K562 (cell line): ENCODE measurements around the gene ACAD10. TPM values are rescaled to one million over a fixed set of nuclear protein-coding genes. Genes with fewer than 3 reads are reported as not detected.

Experiments
- ATAC-seq: fragments of 200-7000 bp; cut with Tn5 transposase; 3 replicates; pipeline ENCODE4 v1.9.1; 2020; ENCODE audit warnings: moderate library complexity
- BruUV-seq: library from RNA; stranded (reverse); fragments of 400-500 nt; replicated peaks from 2 replicates; lab custom pipeline; 2021; lab: Mats Ljungman, UMichigan
- CTCF ChIA-PET: fragments of 300-600 bp; formaldehyde crosslinking; extraction: SDS; loops from one replicate; lab custom pipeline; 2021; ENCODE audit warnings: low intra/inter-chr PET ratio; lab: Yijun Ruan, JAX
- POLR2A ChIA-PET: fragments of 300-600, 350-650 bp; sonication (Branson Sonifier 250); formaldehyde crosslinking; extraction: SDS; loops from one replicate; lab custom pipeline; 2021; ENCODE audit warnings: antibody characterized with exemption, inconsistent platforms; lab: Yijun Ruan, JAX
- DNase-seq, 4 experiments: peaks; one replicate each; pipeline versions ENCODE4 v3.0.0 to v3.0.0-alpha.2; 2011 to 2018; ENCODE audit warnings: low spot score in 3 of 4, mixed read lengths in 3 of 4; ENCODE audit errors: extremely low read depth in 1 of 4
- FAIRE-seq: peaks from 2 replicates; lab custom pipeline; 2011; peaks lifted over from hg19 to GRCh38; lab: Jason Lieb, UNC
- H2AFZ ChIP-seq: 2 replicates; pipeline ENCODE4 v1.6.0; 2011; ENCODE audit warnings: low read depth, low read length, control low read depth, inconsistent platforms
- H3K27ac ChIP-seq: fragments of 200-600 bp; 3 replicates; pipeline ENCODE4 v1.8.0; 2011; ENCODE audit warnings: low read depth, mild to moderate bottlenecking, control low read depth, inconsistent platforms, low read length, moderate library complexity, mixed read lengths; ENCODE audit errors: extremely low read depth
- H3K27me3 ChIP-seq, 2 experiments: fragments of 300-600 bp in 1 of 2; 2 replicates in 1 of 2; 3 replicates in 1 of 2; pipeline versions ENCODE4 v1.6.0 to v1.8.0; 2011; ENCODE audit warnings: inconsistent platforms in 2 of 2, low read length in 2 of 2, mild to moderate bottlenecking in 1 of 2, mixed read lengths in 1 of 2, moderate library complexity in 1 of 2; ENCODE audit not compliant: control insufficient read depth in 2 of 2, insufficient read depth in 2 of 2
- H3K36me3 ChIP-seq: fragments of 300-600 bp; 3 replicates; pipeline ENCODE4 v1.8.0; 2011; ENCODE audit warnings: mild to moderate bottlenecking, low read length, inconsistent platforms; ENCODE audit not compliant: control insufficient read depth, insufficient read depth
- H3K4me1 ChIP-seq, 2 experiments: fragments of 200-600 bp in 1 of 2; replicated peaks in 1 of 2; 2 replicates in 1 of 2; 3 replicates in 1 of 2; pipeline versions ENCODE4 v1.5.1 to v1.8.0; 2011; ENCODE audit warnings: inconsistent platforms in 2 of 2, low read length in 2 of 2, mild to moderate bottlenecking in 1 of 2, mixed read lengths in 1 of 2, moderate library complexity in 1 of 2; ENCODE audit not compliant: control insufficient read depth in 2 of 2, insufficient read depth in 2 of 2
- H3K4me2 ChIP-seq: 2 replicates; pipeline ENCODE4 v1.6.1; 2011; ENCODE audit warnings: low read length, control low read depth, inconsistent platforms, mixed read lengths; ENCODE audit not compliant: insufficient read depth
- H3K4me3 ChIP-seq: fragments of 200-600 bp; sonication (generic), shearing (Covaris generic); 2 replicates; pipeline ENCODE4 v1.5.1; 2016; ENCODE audit warnings: control low read depth, inconsistent platforms
- H3K79me2 ChIP-seq: fragments of 200-600 bp; 3 replicates; pipeline ENCODE4 v1.8.0; 2011; ENCODE audit warnings: low read length, inconsistent platforms; ENCODE audit not compliant: control insufficient read depth, insufficient read depth
- H3K9ac ChIP-seq, 2 experiments: 2 replicates each; pipeline versions ENCODE4 v1.6.0 to v1.6.1; 2011; ENCODE audit warnings: low read depth in 2 of 2, low read length in 2 of 2, control low read depth in 1 of 2, inconsistent platforms in 1 of 2, mild to moderate bottlenecking in 1 of 2, mixed read lengths in 1 of 2; ENCODE audit not compliant: insufficient read depth in 1 of 2
- H3K9me1 ChIP-seq: one replicate; pipeline ENCODE4 v1.6.0; 2011; ENCODE audit warnings: inconsistent platforms, mild to moderate bottlenecking, low read length, moderate library complexity; ENCODE audit not compliant: control insufficient read depth, insufficient read depth
- H3K9me3 ChIP-seq: replicated peaks from 2 replicates; pipeline ENCODE4 v1.5.1; 2011; ENCODE audit warnings: low read depth, low read length, inconsistent platforms; ENCODE audit not compliant: control insufficient read depth, insufficient read depth
- H4K20me1 ChIP-seq: replicated peaks from 2 replicates; pipeline ENCODE4 v1.6.1; 2011; ENCODE audit warnings: low read length, inconsistent platforms, mixed read lengths; ENCODE audit not compliant: control insufficient read depth, insufficient read depth
- ELK3 ChIP-seq: fragments of 450-650 bp; formaldehyde crosslinking; IDR thresholded peaks from 2 replicates; pipeline ENCODE4 v1.4.0; 2020; ENCODE audit warnings: mild to moderate bottlenecking
- ETV1 ChIP-seq: fragments of 450-650 bp; conservative IDR thresholded peaks from 2 replicates; pipeline ENCODE4 v1.6.1; 2016; ENCODE audit warnings: missing genetic modification characterization, control low read depth, low read depth, missing compliant biosample characterization
- FIP1L1 ChIP-seq: fragments of 200-400 bp; formaldehyde crosslinking; IDR thresholded peaks from 2 replicates; pipeline ENCODE4 v1.6.1; 2018; ENCODE audit warnings: mild to moderate bottlenecking, low read depth, low read length; ENCODE audit not compliant: poor library complexity, severe bottlenecking
- GATA2 ChIP-seq: sonication (generic); formaldehyde crosslinking; IDR thresholded peaks from 2 replicates; pipeline ENCODE4 v1.4.0; 2020; ENCODE audit warnings: mild to moderate bottlenecking, missing genetic modification reagents
- HMG20B ChIP-seq: fragments of 250-450 bp; sonication (Bioruptor Pico); IDR thresholded peaks from 2 replicates; pipeline ENCODE4 v1.5.0; 2021; ENCODE audit warnings: mild to moderate bottlenecking
- ILK ChIP-seq: fragments of 450-650 bp; IDR thresholded peaks from 2 replicates; pipeline ENCODE4 v1.6.1; 2016; ENCODE audit warnings: missing genetic modification characterization, low read depth, mild to moderate bottlenecking, missing compliant biosample characterization, moderate library complexity, borderline replicate concordance
- KDM5B ChIP-seq: fragments of 200-600 bp; sonication (generic); IDR thresholded peaks from 2 replicates; pipeline ENCODE4 v1.6.1; 2012; ENCODE audit warnings: low read depth, mild to moderate bottlenecking, moderate library complexity, low read length, control low read depth, inconsistent platforms; ENCODE audit not compliant: insufficient replicate concordance
- LCOR ChIP-seq: sonication (generic); formaldehyde crosslinking; IDR thresholded peaks from 2 replicates; pipeline ENCODE4 v1.8.0; 2022; ENCODE audit warnings: mild to moderate bottlenecking, missing genetic modification reagents
- PKNOX1 ChIP-seq: fragments of 450-650 bp; IDR thresholded peaks from 2 replicates; pipeline ENCODE4 v1.6.1; 2016
- PTBP1 ChIP-seq: fragments of 200-400 bp; formaldehyde crosslinking; IDR thresholded peaks from 2 replicates; pipeline ENCODE4 v1.6.1; 2017; ENCODE audit warnings: low read depth, low read length
- SRF ChIP-seq, 2 experiments: fragments of 250-450, 450-650 bp in 1 of 2; sonication (Bioruptor Pico) in 1 of 2; sonication (generic) in 1 of 2; formaldehyde crosslinking; IDR thresholded peaks; 2 replicates each; pipeline versions ENCODE4 v1.5.0 to v1.5.1; 2020 to 2022; ENCODE audit warnings: mild to moderate bottlenecking in 1 of 2, missing genetic modification reagents in 1 of 2
- TBP ChIP-seq: optimal IDR thresholded peaks from 2 replicates; pipeline ENCODE3; 2011; ENCODE audit warnings: low read depth, low read length, improper control_type of control experiment
- THRB ChIP-seq: fragments of 450-650 bp; formaldehyde crosslinking; conservative IDR thresholded peaks from 2 replicates; pipeline ENCODE4 v1.4.0; 2022; ENCODE audit warnings: mild to moderate bottlenecking, missing genetic modification characterization
- ZNF280A ChIP-seq: fragments of 450-650 bp; IDR thresholded peaks from 2 replicates; pipeline ENCODE4 v1.6.1; 2018; ENCODE audit warnings: mild to moderate bottlenecking, low read depth; ENCODE audit not compliant: partially characterized antibody
- ZNF354B ChIP-seq: fragments of 250-450 bp; sonication (Bioruptor Pico); IDR thresholded peaks from 2 replicates; pipeline ENCODE4 v1.4.0; 2020
- WGBS: fragments of 100-300 bp; shearing (Covaris generic); methylation state at CpG from one replicate; pipeline ENCODE4 v1.1.6; 2016; ENCODE audit warnings: low coverage, mixed read lengths; ENCODE audit not compliant: insufficient coverage; ENCODE audit errors: missing lambda C conversion rate; 5-methylcytosine and 5-hydroxymethylcytosine counted together
- in situ Hi-C: fragments of 300-500 bp; cut with MboI; formaldehyde crosslinking; loops from 4 replicates; pipeline ENCODE4 v1.15.0; 2018; ENCODE audit warnings: inconsistent platforms, mixed read lengths
- intact Hi-C: fragments of 100-400 bp; cut with micrococcal nuclease; formaldehyde crosslinking; loops from 2 replicates; pipeline ENCODE4 v1.14.2; 2022
- polyA plus RNA-seq, 8 experiments: library from polyadenylated mRNA; depleted of rRNA in 4 of 8; stranded (reverse) in 5 of 8; unstranded in 3 of 8; fragments of >200 nt; fragmentation: Nextera tagmentation in 2 of 8; fragmentation: Illumina TruSeq in 1 of 8; extraction: Ambion mirVana in 2 of 8; extraction: Trizol in 1 of 8; gene quantifications; 2 replicates each; pipeline versions ENCODE4 v1.2.1 to v1.2.3, GENCODE V29; 2011 to 2014; ENCODE audit warnings: inconsistent platforms in 1 of 8, missing spikeins in 1 of 8
- total RNA-seq, 7 experiments: library from RNA; depleted of rRNA in 6 of 7; stranded (reverse); fragments of >200 nt in 6 of 7; fragmentation: Illumina TruSeq in 2 of 7; extraction: Trizol in 2 of 7; gene quantifications; 2 replicates each; pipeline versions ENCODE4 v1.2.1 to v1.2.3, GENCODE V29; 2011 to 2021; ENCODE audit warnings: low replicate concordance in 1 of 7

Gene ACAD10
- total and polyA plus RNA-seq, 9 of the 15 experiments (the other 6 are each of a cell fraction or from before 2014, with no cell fraction given), result 2.3 to 19.2 (median 12.0) TPM

- no peaks in the 10 kb centered on the region for H3K9me3 ChIP-seq
- ChIA-PET CTCF (interaction anchor here (1.7 kb wide), 1 partner anchor 54 kb away, joined by 6 read pairs; no protein-coding TSS in a partner anchor), POLR2A (interaction anchor here (1.0 to 2.8 kb wide), 4 partner anchors 11 to 39 kb away, joined by 3 to 14 read pairs (median 4); no protein-coding TSS in a partner anchor)
- H3K4me1 ChIP-seq, result peaks cover 10 to 21% of the 10 kb centered on the region in 2 experiments; a peak in 4 of 5 replicates
- ATAC-seq (no peak), FAIRE-seq (no peak), DNase-seq (no peak)
- WGBS, result 43% methylated on average over 7 of the region's 7 CpGs
- no peaks in the 10 kb centered on the region for H3K27me3 ChIP-seq
- H3K36me3 ChIP-seq, result no peaks in the 10 kb centered on the region
- H3K9ac ChIP-seq, result no peak overlapping the region
- no peaks in the 10 kb centered on the region for H3K79me2 ChIP-seq
- no peak for TF ChIP-seq PKNOX1
- TF ChIP-seq ZNF280A, result no peak
- TF ChIP-seq ETV1 (tag), result no peak
- TF ChIP-seq THRB (CRISPR knock-in tag), result no peak
- TF ChIP-seq ILK (tag), result no peak
- no peak for TF ChIP-seq GATA2
- TF ChIP-seq SRF (CRISPR knock-in tag; IDR thresholded peaks at IDR 0.05), result no peak
- TF ChIP-seq ELK3 (CRISPR knock-in tag), result no peak
- no peak for TF ChIP-seq ZNF354B (CRISPR knock-in tag)
- no peak for TF ChIP-seq FIP1L1
- TF ChIP-seq TBP, result no peak
- no peak for TF ChIP-seq LCOR (CRISPR knock-in tag)
- no peak for TF ChIP-seq HMG20B
- TF ChIP-seq PTBP1, result no peak
- no peak for TF ChIP-seq KDM5B
- no peak overlapping the region for H3K4me2 ChIP-seq
- no TSS peak for BruUV-seq
- intact Hi-C loops (no loop called here), in situ Hi-C loops (no loop called here)
- H3K9me1 ChIP-seq, result no peaks in the 10 kb centered on the region
- no peak overlapping the region for H3K4me3 ChIP-seq
- no peaks in the 10 kb centered on the region for H4K20me1 ChIP-seq
- H3K27ac ChIP-seq, result no peak overlapping the region
- no peak overlapping the region for H2AFZ ChIP-seq
Measured at GRCh38 chr12:111759271-111759670, 73.4 kb downstream of the ACAD10 start.
